ENCODE data around the gene LHFPL3. TPM values are rescaled to one million over a fixed set of nuclear protein-coding genes. Genes with fewer than 3 reads are reported as not detected.

The LHFPL3 gene
- total and polyA plus RNA-seq, 2 of the 13 experiments (the other 11 are each of a cell fraction or from before 2014, with no cell fraction given), result not detected

DNA sequence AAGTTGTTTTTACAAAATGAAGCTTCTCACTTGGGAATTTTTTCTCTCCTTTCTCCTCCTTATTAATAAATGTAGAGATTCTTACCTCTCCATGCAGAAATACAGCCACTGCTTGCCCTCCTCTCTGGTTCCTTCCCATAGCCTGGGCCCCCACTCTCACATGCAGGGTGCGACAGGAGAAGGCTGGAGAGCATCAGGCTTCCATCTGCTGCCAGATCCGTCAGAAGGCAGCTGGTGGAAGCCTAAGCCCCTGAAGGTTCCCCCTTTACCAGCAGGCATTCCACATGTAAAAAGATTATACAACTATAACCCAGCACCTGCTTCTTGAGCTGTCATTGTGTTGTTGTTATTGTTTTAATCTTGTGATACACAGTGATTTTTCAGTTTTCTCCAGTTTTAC is 314.2 kb downstream of the LHFPL3 start (continued):
- no peak for TF ChIP-seq RFX3 (CRISPR knock-in tag; IDR thresholded peaks at IDR 0.05)
- TF ChIP-seq, protein P1, sequence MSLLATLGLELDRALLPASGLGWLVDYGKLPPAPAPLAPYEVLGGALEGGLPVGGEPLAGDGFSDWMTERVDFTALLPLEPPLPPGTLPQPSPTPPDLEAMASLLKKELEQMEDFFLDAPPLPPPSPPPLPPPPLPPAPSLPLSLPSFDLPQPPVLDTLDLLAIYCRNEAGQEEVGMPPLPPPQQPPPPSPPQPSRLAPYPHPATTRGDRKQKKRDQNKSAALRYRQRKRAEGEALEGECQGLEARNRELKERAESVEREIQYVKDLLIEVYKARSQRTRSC (CRISPR knock-in tag; IDR thresholded peaks at IDR 0.05; ENCODE audit: low read depth), result no peak
- TF ChIP-seq, protein P2, sequence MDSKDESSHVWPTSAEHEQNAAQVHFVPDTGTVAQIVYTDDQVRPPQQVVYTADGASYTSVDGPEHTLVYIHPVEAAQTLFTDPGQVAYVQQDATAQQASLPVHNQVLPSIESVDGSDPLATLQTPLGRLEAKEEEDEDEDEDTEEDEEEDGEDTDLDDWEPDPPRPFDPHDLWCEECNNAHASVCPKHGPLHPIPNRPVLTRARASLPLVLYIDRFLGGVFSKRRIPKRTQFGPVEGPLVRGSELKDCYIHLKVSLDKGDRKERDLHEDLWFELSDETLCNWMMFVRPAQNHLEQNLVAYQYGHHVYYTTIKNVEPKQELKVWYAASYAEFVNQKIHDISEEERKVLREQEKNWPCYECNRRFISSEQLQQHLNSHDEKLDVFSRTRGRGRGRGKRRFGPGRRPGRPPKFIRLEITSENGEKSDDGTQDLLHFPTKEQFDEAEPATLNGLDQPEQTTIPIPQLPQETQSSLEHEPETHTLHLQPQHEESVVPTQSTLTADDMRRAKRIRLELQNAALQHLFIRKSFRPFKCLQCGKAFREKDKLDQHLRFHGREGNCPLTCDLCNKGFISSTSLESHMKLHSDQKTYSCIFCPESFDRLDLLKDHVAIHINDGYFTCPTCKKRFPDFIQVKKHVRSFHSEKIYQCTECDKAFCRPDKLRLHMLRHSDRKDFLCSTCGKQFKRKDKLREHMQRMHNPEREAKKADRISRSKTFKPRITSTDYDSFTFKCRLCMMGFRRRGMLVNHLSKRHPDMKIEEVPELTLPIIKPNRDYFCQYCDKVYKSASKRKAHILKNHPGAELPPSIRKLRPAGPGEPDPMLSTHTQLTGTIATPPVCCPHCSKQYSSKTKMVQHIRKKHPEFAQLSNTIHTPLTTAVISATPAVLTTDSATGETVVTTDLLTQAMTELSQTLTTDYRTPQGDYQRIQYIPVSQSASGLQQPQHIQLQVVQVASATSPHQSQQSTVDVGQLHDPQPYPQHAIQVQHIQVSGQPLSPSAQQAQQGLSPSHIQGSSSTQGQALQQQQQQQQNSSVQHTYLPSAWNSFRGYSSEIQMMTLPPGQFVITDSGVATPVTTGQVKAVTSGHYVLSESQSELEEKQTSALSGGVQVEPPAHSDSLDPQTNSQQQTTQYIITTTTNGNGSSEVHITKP (CRISPR knock-in tag; IDR thresholded peaks at IDR 0.05; ENCODE audit: low read depth), result no peak

DNA sequence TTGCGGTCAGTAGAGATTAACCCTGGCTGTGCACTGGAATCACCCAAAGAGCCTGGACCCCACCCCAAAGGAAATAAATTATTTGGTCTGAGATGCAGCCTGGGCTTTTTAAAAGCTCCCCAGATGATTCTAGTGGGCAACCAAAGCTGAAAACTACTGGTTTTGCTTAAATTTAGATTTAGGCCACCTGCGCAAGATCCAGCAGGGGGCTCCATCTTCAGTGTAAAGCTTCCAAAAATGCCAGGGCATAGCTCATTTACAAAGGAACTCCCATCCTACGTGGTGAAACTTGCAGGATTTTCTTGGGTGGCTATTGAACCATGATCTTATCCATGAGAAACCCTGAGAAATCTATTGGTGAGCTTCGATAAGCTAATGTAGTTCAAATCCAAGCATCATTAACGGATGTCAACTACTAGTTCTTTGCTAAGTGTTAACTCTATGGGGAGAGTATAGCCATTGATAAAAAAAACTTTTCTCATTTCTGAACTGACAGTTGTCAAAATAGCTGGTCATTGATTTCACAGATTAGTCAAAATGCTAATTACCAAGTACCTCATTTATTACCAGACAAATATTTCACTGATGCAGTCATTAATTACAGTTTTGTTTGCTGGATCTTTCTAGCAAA is 315.3 kb downstream of the LHFPL3 start:
- Histone ChIP-seq H3K4me3 (replicated peaks in 1 of 3; ENCODE audit: insufficient read depth in 1 of 3, low read depth in 2 of 3, low read length in 3 of 3) (no peak overlapping the region), H3K9ac (ENCODE audit: insufficient read depth, low read depth, low read length) (no peak overlapping the region), H3K4me2 (ENCODE audit: low read depth, low read length) (no peak overlapping the region), H3K9me3 (ENCODE audit: low read length) (no peaks in the 10 kb centered on the region), H3K4me1 (ENCODE audit: insufficient read depth, low read length) (no peaks in the 10 kb centered on the region), H3K27me3 (ENCODE audit: control insufficient read depth in 1 of 2, insufficient read depth in 2 of 2, low read length in 2 of 2) (peaks cover 0 to 7% of the 10 kb centered on the region in 2 experiments; a peak in 2 of 5 replicates), H2AFZ (ENCODE audit: low read length) (no peak overlapping the region), H3K27ac (ENCODE audit: extremely low read length, insufficient read depth, low read length) (no peak overlapping the region), H4K20me1 (ENCODE audit: insufficient read depth, low read length) (no peaks in the 10 kb centered on the region), H3K36me3 (replicated peaks in 1 of 2; ENCODE audit: control insufficient read depth in 1 of 2, insufficient read depth in 2 of 2, low read length in 2 of 2) (no peaks in the 10 kb centered on the region), H3K79me2 (ENCODE audit: insufficient read depth, low read length) (no peaks in the 10 kb centered on the region)
- WGBS (ENCODE audit: low lambda C conversion rate), result 25% methylated on average over 5 of the region's 5 CpGs
- peak; percentile 31; the same call in 1 of the 3 replicates for ATAC-seq
- POLR2A ChIA-PET, result no interaction called here
- in situ Hi-C loops (cut with HindIII; ENCODE audit: extremely low pct_ligation_motif_present, low pct_unique_long_range_greater_than_20kb) (loop anchor here (5.0 to 10.0 kb wide), 2 partner anchors 204 to 271 kb away; no protein-coding TSS in a partner anchor), intact Hi-C loops (cut with micrococcal nuclease; ENCODE audit: unreplicated experiment) (loop anchor here (5.0 kb wide), 1 partner anchor 274 kb away; no protein-coding TSS in a partner anchor)
- CTCF ChIA-PET (ENCODE audit: low intra/inter-chr PET ratio, low total read pairs), result interaction anchor here (1.9 kb wide), 1 partner anchor 205 kb away, joined by 9 read pairs; no protein-coding TSS in a partner anchor
- FAIRE-seq, result no peak
- peak; percentile 7 for DNase-seq (ENCODE audit: low spot score)
- no TSS peak for BruUV-seq (replicated peaks)
- TF ChIP-seq STAG1 (CRISPR knock-in tag; IDR thresholded peaks at IDR 0.05), result peak; percentile 32; the same call in 1 of the 2 replicates
- no peak for TF ChIP-seq ZNF143 (CRISPR knock-in tag; IDR thresholded peaks at IDR 0.05)
- TF ChIP-seq DMAP1 (CRISPR knock-in tag; IDR thresholded peaks at IDR 0.05), result no peak
- peak; percentile 60; the same call in 1 of the 2 replicates for TF ChIP-seq SMC3 (IDR thresholded peaks at IDR 0.05; ENCODE audit: low read length)
- TF ChIP-seq, protein P3, sequence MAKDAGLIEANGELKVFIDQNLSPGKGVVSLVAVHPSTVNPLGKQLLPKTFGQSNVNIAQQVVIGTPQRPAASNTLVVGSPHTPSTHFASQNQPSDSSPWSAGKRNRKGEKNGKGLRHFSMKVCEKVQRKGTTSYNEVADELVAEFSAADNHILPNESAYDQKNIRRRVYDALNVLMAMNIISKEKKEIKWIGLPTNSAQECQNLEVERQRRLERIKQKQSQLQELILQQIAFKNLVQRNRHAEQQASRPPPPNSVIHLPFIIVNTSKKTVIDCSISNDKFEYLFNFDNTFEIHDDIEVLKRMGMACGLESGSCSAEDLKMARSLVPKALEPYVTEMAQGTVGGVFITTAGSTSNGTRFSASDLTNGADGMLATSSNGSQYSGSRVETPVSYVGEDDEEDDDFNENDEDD (CRISPR knock-in tag; IDR thresholded peaks at IDR 0.05; ENCODE audit: borderline replicate concordance), result no peak
- TF ChIP-seq NFYC (CRISPR knock-in tag; IDR thresholded peaks at IDR 0.05), result no peak
- TF ChIP-seq ZNF136 (CRISPR knock-in tag; IDR thresholded peaks at IDR 0.05; ENCODE audit: low read depth), result no peak
- TF ChIP-seq, protein P4, sequence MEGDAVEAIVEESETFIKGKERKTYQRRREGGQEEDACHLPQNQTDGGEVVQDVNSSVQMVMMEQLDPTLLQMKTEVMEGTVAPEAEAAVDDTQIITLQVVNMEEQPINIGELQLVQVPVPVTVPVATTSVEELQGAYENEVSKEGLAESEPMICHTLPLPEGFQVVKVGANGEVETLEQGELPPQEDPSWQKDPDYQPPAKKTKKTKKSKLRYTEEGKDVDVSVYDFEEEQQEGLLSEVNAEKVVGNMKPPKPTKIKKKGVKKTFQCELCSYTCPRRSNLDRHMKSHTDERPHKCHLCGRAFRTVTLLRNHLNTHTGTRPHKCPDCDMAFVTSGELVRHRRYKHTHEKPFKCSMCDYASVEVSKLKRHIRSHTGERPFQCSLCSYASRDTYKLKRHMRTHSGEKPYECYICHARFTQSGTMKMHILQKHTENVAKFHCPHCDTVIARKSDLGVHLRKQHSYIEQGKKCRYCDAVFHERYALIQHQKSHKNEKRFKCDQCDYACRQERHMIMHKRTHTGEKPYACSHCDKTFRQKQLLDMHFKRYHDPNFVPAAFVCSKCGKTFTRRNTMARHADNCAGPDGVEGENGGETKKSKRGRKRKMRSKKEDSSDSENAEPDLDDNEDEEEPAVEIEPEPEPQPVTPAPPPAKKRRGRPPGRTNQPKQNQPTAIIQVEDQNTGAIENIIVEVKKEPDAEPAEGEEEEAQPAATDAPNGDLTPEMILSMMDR (CRISPR knock-in tag; IDR thresholded peaks at IDR 0.05), result peak; percentile 45
- no peak for TF ChIP-seq HNRNPK (IDR thresholded peaks at IDR 0.05; ENCODE audit: low read depth, low read length, poor library complexity, severe bottlenecking)
- TF ChIP-seq ZZZ3 (CRISPR knock-in tag; IDR thresholded peaks at IDR 0.05; ENCODE audit: borderline replicate concordance), result no peak
- 0 out of 2 replicates have a peak, but pooled peaks have one; percentile 21 for TF ChIP-seq RAD21 (CRISPR knock-in tag; IDR thresholded peaks at IDR 0.05)
- no peak for TF ChIP-seq ZNF205 (CRISPR knock-in tag; IDR thresholded peaks at IDR 0.05)
